ENCODE results near the gene FASTKD3. TPM values are rescaled to one million over a fixed set of nuclear protein-coding genes. Genes with fewer than 3 reads are reported as not detected.

FASTKD3 gene
- total RNA-seq, 4 donors from 2014 or later, result 4.5 to 17.8 (median 10.3) TPM

DNA sequence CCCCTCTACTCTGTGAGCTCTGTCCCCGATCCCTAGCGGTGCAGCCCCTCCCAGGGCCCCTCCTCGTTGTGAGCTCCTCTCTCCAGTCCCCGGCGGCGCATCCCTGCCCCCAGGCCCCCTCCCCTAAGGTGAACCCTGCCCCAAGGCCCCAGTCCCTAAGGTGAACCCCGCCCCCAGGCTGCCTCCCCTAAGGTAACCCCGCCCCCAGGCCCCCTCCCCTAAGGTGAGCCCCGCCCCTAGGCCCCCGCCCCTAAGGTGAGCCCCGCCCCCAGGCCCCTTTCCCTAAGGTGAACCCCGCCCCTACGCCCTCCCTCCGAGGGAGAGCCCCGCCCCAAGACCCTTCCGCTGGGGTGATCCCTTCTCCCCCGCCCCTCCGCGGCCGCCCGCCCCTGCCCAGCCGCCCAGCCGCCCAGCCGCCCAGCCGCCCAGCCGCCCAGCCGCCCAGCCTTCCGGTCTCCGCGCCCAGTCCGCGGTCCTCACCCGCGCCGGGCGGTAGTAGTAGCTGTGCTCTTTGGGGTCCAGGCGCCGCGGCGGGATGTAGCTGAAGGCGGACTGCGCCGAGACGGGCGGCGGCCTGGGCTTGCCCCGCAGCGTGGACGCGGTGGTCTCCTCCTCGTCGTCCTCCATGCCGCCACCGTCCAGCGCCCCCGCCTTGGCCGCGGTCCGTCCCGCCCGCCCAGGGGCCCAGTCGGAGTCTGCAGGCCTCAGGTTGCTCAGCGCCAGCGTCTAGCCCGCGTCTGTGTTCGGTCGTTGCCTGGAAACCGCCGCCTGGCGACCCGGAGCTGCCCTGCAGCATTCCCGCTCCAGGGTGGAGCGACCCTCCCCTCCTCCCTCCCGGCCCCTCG is 18.2 kb downstream of the FASTKD3 start, which contains the start of gene CFAP90:
Gene CFAP90 (minus strand): TSS at position 739 of the 845 bp plus-strand sequence. CDS start 112 bp downstream, at position 627.
- no peak for DNase-seq (ENCODE audit: low spot score)
- peak; percentile 81 for ATAC-seq (ENCODE audit: low FRiP score)
- TF ChIP-seq, protein P1, sequence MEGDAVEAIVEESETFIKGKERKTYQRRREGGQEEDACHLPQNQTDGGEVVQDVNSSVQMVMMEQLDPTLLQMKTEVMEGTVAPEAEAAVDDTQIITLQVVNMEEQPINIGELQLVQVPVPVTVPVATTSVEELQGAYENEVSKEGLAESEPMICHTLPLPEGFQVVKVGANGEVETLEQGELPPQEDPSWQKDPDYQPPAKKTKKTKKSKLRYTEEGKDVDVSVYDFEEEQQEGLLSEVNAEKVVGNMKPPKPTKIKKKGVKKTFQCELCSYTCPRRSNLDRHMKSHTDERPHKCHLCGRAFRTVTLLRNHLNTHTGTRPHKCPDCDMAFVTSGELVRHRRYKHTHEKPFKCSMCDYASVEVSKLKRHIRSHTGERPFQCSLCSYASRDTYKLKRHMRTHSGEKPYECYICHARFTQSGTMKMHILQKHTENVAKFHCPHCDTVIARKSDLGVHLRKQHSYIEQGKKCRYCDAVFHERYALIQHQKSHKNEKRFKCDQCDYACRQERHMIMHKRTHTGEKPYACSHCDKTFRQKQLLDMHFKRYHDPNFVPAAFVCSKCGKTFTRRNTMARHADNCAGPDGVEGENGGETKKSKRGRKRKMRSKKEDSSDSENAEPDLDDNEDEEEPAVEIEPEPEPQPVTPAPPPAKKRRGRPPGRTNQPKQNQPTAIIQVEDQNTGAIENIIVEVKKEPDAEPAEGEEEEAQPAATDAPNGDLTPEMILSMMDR (IDR thresholded peaks at IDR 0.05), result no peak

DNA sequence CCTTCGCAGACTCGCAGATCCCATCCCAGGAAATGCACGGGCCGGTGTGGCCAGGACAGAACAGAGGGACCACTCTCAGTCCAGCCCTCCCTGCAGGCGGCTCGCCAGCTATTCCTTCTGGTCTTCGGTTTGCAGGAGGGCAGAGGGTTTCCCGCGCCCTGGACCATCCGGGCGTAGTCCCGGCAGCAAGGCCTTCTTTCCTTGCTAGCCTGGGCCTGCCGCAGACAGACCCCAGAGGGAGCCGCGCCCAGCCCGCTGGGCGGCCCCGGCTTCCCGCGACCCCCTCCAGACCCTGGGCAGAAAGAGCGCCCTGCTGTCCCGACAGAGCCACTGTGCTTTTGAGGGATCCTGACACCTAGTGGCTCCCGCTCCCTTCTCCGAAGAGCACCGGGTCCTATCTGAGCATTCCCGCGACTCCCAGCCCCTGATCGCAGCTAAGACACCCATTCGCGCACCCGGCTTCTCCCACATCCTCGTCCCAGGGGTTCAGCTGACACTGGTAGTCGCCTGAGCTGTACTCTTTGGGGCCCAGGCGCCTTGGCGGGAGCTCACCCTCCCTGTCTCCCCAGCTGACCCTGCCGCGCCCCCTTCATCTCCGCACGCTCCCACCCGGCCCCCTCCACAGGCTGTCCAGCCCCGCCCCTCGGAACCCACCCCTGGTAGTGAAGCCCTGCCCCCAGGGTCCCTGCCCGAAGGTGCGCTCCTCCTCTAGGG is 19.0 kb downstream of the FASTKD3 start:
- DNase-seq (ENCODE audit: low spot score), result no peak
- peak; percentile 58 for ATAC-seq (ENCODE audit: low FRiP score)
- TF ChIP-seq, protein P1 (IDR thresholded peaks at IDR 0.05), result no peak

DNA sequence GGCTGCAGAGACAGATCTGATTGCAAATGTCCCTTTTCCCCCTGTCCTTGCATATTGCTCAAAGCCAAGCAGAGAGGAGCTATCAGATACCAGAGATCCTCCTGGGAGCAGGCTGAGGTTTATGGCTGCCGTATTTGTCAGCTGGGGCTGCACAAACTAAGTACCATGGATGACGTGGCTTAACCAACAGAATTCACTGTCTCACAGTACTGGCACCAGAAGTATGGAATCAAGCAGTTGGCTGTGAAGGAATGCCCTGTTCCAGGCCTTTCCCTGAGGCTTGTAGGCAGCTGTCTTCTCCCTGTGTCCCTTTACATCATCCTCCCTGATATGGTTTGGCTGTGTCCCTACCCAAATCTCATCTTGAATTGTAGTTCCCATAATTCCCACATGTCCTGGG is 20.5 kb downstream of the FASTKD3 start:
- TF ChIP-seq, protein P1 (IDR thresholded peaks at IDR 0.05), result no peak
- DNase-seq (ENCODE audit: low spot score), result no peak
- ATAC-seq (ENCODE audit: low FRiP score), result no peak

DNA sequence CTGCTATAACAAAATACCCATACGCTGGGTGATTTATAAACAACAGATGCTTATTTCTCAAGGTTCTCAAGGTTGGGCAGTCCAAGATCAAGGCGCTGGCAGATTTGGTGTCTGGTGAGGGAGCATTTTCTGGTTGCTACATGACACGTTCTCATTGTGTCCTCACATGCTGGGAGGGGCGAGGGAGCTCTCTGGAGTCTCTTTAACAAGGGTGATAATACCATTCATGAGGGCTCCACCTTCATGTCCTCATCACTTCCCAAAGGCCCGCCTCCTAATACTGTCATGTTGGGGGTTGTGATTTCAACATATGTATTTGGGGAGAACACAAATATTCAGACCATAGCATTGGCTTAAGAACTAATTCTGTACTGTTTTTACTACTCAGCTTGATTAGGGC is 22.5 kb downstream of the FASTKD3 start:
- ATAC-seq (ENCODE audit: low FRiP score) (no peak), DNase-seq (ENCODE audit: low spot score) (no peak)
- TF ChIP-seq, protein P1 (IDR thresholded peaks at IDR 0.05), result no peak

DNA sequence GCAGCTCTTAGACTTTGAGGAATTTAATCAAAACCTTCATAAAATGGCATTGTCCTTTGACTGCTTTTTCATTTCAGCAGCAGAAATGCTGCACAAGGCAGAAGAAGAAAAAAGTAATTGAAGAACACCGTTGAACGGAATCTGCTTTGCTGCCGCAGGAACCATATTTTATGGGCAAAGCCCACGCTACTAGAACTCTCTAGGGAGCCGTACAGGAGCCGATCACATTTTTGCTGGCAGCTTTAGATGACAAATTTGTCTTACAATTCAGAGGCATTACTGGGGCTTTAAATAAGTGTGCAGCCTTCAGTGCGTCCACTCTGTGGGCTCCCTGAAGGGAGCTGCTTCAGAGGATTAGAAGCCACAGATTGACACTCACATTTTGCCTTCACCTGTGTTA is 23.3 kb downstream of the FASTKD3 start:
- TF ChIP-seq, protein P1 (IDR thresholded peaks at IDR 0.05), result no peak
- ATAC-seq (ENCODE audit: low FRiP score) (no peak), DNase-seq (ENCODE audit: low spot score) (no peak)

DNA sequence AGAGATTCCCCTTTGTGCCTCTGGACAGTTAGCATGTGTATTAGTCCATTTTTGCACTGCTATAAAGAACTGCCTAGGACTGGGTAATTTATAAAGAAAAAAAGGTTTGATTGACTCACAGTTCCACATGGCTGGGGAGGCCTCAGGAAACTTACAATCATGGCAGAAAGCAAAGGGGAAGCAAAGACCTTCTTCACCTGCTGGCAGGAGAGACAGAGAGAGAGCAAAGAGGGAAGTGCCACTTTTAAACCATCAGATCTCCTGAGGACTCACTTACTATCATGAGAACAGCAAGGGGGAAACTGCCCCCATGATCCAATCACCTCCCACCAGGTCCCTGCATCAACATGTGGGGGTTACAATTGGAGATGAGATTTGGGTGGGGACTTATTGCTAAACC is 23.9 kb downstream of the FASTKD3 start:
- TF ChIP-seq, protein P1 (IDR thresholded peaks at IDR 0.05), result no peak
- ATAC-seq (ENCODE audit: low FRiP score) (no peak), DNase-seq (ENCODE audit: low spot score) (no peak)

Measured in omental fat pad (tissue), 4 donors.